ENCODE measurements around the gene SPART. TPM values are rescaled to one million over a fixed set of nuclear protein-coding genes. Genes with fewer than 3 reads are reported as not detected.
A peak's percentile ranks its signal among the peaks of the same experiment; 100 is the strongest.

The SPART gene
- total RNA-seq, 4 donors from 2014 or later, result 14.1 to 27.6 (median 18.2) TPM

DNA sequence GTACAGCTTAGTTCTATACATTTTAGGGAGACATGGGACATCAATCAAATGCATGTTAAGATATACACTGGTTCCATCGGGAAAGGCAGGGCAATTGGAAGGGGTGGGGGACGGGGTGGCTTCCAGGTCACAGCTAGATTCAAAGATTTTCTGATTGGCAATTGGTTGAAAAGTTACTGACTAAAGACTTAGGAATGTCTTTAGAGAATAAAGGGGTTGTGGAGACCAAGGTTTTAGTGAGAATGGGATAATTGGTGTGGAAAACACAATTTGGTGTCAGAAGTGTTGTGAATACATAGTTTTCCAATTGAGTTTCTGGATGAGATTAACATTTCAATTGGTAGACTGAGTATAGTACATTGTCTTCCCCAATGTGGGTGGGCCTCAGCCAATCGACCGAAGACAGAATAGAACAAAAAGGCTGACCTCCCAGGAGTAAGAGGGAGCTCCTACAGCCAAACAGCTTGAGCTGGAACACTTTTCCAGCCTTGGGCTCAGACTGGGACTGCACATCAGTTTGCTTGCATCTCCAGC is 47.6 kb downstream of the SPART start:
- intact Hi-C loops (cut with DNase I; ENCODE audit: low total_unique reads) (no loop called here), in situ Hi-C loops (cut with MboI; ENCODE audit: low pct_ligation_motif_present in 1 of 4, low pct_unique_long_range_greater_than_20kb in 1 of 4, low sequenced_read_pairs in 3 of 4) (loop anchor here in 1 of 4 donors (25.0 kb wide), 1 partner anchor 439 kb away; no protein-coding TSS in a partner anchor)
- Histone ChIP-seq H3K27ac (peak overlapping the region in 3 of 4 donors; percentile 69 to 81 (median 77)), H3K27me3 (peaks cover 11% of the 10 kb centered on the region), H3K4me1 (peaks cover 0 to 16% (median 3%) of the 10 kb centered on the region in 4 donors), H3K4me3 (no peak overlapping the region), H3K9me3 (no peaks in the 10 kb centered on the region), H3K36me3 (no peaks in the 10 kb centered on the region)
- TF ChIP-seq POLR2A (IDR thresholded peaks at IDR 0.05) (no peak), POLR2AphosphoS5 (IDR thresholded peaks at IDR 0.05) (no peak), EP300 (IDR thresholded peaks at IDR 0.05; ENCODE audit: low read depth) (no peak)
- TF ChIP-seq, protein P1, sequence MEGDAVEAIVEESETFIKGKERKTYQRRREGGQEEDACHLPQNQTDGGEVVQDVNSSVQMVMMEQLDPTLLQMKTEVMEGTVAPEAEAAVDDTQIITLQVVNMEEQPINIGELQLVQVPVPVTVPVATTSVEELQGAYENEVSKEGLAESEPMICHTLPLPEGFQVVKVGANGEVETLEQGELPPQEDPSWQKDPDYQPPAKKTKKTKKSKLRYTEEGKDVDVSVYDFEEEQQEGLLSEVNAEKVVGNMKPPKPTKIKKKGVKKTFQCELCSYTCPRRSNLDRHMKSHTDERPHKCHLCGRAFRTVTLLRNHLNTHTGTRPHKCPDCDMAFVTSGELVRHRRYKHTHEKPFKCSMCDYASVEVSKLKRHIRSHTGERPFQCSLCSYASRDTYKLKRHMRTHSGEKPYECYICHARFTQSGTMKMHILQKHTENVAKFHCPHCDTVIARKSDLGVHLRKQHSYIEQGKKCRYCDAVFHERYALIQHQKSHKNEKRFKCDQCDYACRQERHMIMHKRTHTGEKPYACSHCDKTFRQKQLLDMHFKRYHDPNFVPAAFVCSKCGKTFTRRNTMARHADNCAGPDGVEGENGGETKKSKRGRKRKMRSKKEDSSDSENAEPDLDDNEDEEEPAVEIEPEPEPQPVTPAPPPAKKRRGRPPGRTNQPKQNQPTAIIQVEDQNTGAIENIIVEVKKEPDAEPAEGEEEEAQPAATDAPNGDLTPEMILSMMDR (IDR thresholded peaks at IDR 0.05), result no peak
- DNase-seq, result no peak
- WGBS, 2 donors (ENCODE audit: low coverage in 1 of 2), result 27 to 51% methylated on average over 4 of the region's 4 CpGs

DNA sequence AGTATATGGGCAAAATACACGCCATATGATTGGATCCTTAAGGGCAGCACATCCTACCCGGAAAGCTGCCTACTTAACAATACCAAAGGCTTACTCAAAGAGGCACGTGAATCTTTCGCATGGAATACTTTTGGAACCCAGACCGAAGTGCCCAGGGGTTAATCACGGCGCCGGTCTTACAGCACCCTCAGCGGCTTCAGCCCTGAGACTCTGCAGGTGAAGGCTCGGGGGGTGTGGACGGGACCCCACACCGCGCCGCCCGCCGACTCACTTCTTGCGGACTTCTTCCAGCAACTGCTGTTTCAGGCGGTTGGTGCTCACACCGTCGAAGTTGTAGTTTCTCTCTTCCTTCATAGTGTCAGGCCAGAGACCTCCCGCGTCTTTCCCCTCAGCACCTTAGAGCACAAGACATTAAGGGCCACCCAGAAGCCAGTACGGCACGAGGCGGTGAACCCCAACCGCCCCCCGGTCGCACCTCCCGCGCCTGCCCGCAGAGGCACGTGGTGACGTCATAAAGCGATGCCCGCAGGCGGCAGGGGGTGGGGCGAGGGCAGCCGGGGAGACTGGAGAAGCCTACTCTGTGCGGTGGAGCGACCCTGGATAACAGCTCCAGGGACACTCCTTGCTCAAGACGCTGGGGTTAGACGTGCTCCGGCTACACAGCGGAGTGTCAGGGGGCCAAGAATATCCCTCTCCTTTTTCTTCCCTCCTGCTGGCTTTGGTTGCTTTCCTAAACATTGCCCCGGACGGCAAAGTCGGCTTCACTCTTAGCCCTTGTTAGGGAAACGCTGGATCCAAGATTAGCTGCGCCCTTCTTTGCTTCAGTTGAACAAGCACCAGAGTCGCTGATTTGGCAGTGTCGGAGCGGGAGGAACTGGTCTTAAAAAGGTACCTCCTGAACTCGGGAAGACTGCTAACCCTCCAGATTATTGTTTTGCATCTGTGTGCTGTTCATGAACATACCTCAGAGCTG is 48.5 kb downstream of the SPART start, which contains the start of gene CCDC169:
TSS of gene CCDC169 (minus strand) at position 449 of the 973 bp plus-strand sequence. CDS start at position 354, 95 bp downstream.
- intact Hi-C loops (cut with DNase I; ENCODE audit: low total_unique reads), result no loop called here
- Histone ChIP-seq H3K27ac (peak within 1 kb of the TSS; percentile 65 to 81 (median 73)), H3K4me1 (peaks cover 0 to 16% (median 3%) of the 10 kb centered on the region in 4 donors), H3K36me3 (no peaks in the 10 kb centered on the region), H3K9me3 (no peaks in the 10 kb centered on the region), H3K27me3 (peaks cover 11% of the 10 kb centered on the region), H3K4me3 (peak within 1 kb of the TSS; percentile 20 to 66 (median 49))
- peak; percentile 73 for DNase-seq
- TF ChIP-seq POLR2AphosphoS5 (IDR thresholded peaks at IDR 0.05) (peak; percentile 9 to 67 (median 57)), POLR2A (IDR thresholded peaks at IDR 0.05) (no peak)
- TF ChIP-seq, protein P1 (IDR thresholded peaks at IDR 0.05), result no peak
- 0 to 12% methylated on average over 4 to 32 of the region's 53 CpGs for WGBS, 2 donors (ENCODE audit: low coverage in 1 of 2)
- in situ Hi-C loops (cut with MboI; ENCODE audit: low pct_ligation_motif_present in 1 of 4, low pct_unique_long_range_greater_than_20kb in 1 of 4, low sequenced_read_pairs in 3 of 4), result loop anchor here in 1 of 4 donors (25.0 kb wide), 1 partner anchor 440 kb away; no protein-coding TSS in a partner anchor

DNA sequence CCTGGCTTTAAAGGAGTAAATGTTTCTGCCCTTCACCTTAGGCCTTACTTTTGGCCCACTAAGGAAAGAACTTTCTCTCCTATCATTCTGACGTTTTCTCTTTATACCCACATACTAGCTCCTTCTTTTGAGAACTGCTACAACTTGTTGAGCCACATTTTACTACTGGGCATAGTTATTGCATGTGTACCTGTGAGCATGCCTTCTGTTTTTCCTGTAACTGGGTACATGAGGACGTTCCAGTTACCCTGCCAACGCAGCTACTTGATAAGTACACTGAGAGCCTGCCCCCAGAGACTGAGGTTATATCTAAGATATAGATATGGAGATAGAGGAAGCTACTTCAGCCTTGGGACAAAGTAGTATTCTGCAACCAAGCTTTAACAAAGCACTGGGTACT is 52.1 kb downstream of the SPART start:
- Histone ChIP-seq H3K27me3 (peaks cover 11% of the 10 kb centered on the region), H3K36me3 (no peaks in the 10 kb centered on the region), H3K4me1 (peaks cover 0 to 16% (median 3%) of the 10 kb centered on the region in 4 donors), H3K9me3 (no peaks in the 10 kb centered on the region), H3K27ac (no peak overlapping the region), H3K4me3 (no peak overlapping the region)
- in situ Hi-C loops (cut with MboI; ENCODE audit: low pct_ligation_motif_present in 1 of 4, low pct_unique_long_range_greater_than_20kb in 1 of 4, low sequenced_read_pairs in 3 of 4) (loop anchor here in 1 of 4 donors (25.0 kb wide), 1 partner anchor 443 kb away; no protein-coding TSS in a partner anchor), intact Hi-C loops (cut with DNase I; ENCODE audit: low total_unique reads) (no loop called here)
- WGBS, 2 donors (ENCODE audit: low coverage in 1 of 2), result 55 to 73% methylated on average over 1 to 3 of the region's 3 CpGs
- TF ChIP-seq POLR2AphosphoS5 (IDR thresholded peaks at IDR 0.05) (no peak), EP300 (IDR thresholded peaks at IDR 0.05; ENCODE audit: low read depth) (no peak), POLR2A (IDR thresholded peaks at IDR 0.05) (no peak)
- TF ChIP-seq, protein P1 (IDR thresholded peaks at IDR 0.05), result no peak
- DNase-seq, result no peak

DNA sequence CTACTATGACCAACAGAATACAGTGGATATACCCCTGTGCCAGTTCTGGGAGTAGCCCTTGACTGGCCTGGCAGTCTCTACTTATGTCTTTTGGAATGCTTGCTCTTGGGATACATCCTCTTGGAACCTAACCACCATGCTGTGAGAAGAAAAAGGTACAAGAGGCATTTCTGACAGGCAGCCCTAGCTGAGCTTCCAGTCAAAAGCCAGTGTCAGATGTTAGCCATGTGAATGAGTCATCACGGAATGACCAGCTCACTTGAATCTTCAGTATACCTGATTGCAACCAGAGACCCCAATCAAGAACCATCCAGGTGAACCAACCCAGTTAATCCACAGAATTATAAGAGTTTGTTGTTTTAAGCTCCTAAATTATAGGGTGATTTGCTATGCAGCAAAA is 52.7 kb downstream of the SPART start:
- TF ChIP-seq POLR2AphosphoS5 (IDR thresholded peaks at IDR 0.05) (no peak), POLR2A (IDR thresholded peaks at IDR 0.05) (no peak), EP300 (IDR thresholded peaks at IDR 0.05; ENCODE audit: low read depth) (no peak)
- TF ChIP-seq, protein P1 (IDR thresholded peaks at IDR 0.05), result no peak
- Histone ChIP-seq H3K27me3 (peaks cover 11% of the 10 kb centered on the region), H3K36me3 (no peaks in the 10 kb centered on the region), H3K9me3 (no peaks in the 10 kb centered on the region), H3K27ac (no peak overlapping the region), H3K4me3 (no peak overlapping the region), H3K4me1 (peaks cover 0 to 16% (median 3%) of the 10 kb centered on the region in 4 donors)
- in situ Hi-C loops (cut with MboI; ENCODE audit: low pct_ligation_motif_present in 1 of 4, low pct_unique_long_range_greater_than_20kb in 1 of 4, low sequenced_read_pairs in 3 of 4) (loop anchor here in 1 of 4 donors (25.0 kb wide), 1 partner anchor 444 kb away; no protein-coding TSS in a partner anchor), intact Hi-C loops (cut with DNase I; ENCODE audit: low total_unique reads) (no loop called here)
- no peak for DNase-seq
- 95% methylated on average over 1 of the region's 1 CpG; no CpG with 5 or more reads in 1 of the 2 donors for WGBS, 2 donors (ENCODE audit: low coverage in 1 of 2)
